Kidney tubule cell (primary cell): ENCODE measurements around the gene BFSP2.

ENCODE experiments used
- DNase-seq: peaks from one replicate; pipeline ENCODE4 v3.0.0-alpha.2; 2018; ENCODE audit warnings: low spot score

Gene BFSP2

GRCh38 chr3:133418361-133418760 lies 18.5 kb downstream of the BFSP2 start:
- no peak for DNase-seq

- no peak for DNase-seq
Observed at GRCh38 chr3:133419151-133419909, 19.5 kb downstream of the BFSP2 start.

DNA sequence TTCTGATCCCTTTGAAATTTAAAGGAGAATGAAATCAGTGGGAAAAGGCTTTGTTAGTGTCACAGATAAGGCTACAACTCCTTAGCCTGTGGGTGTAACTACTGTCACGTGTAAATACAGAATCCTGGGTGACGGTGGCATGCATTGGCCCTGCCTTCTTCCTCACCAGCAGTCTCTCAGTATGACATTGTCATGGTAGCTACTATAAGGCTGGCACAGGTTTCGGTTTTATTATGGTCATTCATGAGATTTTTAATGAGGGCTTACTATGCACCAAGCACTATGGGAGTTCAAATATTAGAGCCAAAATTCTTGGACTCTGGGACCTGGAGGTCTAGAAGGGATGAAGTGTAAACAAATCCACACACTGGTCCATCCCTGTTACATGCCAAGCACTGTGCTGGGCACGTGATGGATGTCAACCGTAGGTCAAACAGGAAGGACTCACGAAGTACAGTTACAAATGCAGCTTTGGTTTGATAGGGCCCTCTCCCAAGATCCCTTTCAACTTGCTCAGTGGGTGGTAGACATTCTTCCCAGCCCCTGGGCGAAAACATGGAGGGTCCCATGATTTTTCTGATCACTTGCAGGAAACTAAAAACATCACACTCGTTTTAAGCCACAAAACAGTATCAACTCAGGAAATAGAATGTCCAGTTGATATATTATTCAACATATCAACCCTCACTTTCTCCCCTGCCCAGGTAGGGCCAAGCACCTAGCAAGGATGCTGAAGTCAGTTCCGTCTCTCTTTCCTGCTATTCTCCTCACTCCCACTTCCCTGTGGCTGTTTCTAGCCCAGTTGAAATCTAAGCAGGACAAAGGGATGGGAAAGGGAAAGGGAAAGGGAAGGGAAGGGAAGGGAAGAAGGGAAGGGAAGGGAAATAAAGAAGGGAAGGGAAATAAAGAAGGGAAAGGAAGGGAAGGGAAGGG lies 25.3 kb downstream of the BFSP2 start:
- DNase-seq: no peak

DNA sequence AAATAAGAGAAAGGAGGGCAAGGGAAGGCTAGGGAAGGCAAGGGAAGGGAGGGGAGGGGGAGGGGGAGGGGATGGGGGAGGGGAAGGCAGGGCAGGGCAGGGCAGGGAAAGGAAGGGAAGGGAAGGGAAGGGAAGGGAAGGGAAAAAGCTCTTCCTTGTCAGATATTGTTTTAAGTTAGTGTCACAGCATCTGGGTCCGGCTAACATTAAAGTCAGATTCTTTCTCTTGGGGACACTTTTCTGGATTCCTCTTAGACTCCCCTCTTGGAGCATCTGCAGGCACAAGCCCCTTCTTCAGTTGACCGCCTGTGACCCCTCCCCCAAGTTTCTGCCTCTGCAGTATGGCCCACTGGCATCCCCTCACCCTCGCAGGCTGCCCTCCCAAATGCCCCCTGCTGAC lies 26.0 kb downstream of the BFSP2 start:
- DNase-seq: no peak

GRCh38 chr3:133426721-133427120 lies 26.9 kb downstream of the BFSP2 start:
- peak; percentile 71 for DNase-seq

GRCh38 chr3:133428552-133428951 lies 28.7 kb downstream of the BFSP2 start:
- DNase-seq: no peak

DNA sequence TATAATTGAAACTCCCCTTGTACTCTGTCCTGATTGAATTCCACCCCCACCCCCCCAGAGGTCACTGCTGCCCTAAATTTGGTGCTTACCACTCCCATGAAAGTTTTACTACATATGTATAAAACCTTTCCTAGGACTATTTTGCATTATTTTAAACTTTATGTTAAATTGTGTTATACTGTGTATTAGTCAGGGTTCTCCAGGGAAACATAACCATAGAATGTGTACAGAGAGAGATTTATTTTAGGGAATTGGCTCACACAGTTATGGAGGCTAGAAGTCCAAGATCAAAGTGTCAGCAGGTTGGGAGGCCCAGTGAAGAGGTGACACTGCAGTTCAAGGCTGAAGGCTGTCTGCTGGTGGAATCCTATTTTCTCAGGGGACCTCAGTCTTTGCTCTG lies 29.2 kb downstream of the BFSP2 start:
- DNase-seq: no peak

DNA sequence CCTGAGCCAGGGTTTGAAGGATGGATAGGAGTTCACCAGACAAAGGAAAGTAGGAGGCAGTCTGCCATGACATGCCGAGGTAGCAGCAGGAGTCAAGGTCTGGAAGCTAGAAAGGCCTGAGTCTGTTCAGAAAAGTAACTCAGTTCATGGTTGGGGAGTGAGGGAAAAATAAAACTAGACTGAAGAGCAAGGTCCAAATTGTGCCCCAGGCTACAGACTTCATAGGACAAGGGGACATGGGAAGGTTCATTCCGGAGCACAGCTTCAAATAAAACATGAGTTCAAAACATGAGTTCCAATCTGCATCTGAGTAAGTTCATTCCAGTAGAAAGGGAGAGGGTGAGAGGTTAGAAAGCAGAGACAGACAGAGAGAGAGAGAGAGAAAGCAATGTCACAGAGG lies 39.7 kb downstream of the BFSP2 start:
- DNase-seq: no peak

DNA sequence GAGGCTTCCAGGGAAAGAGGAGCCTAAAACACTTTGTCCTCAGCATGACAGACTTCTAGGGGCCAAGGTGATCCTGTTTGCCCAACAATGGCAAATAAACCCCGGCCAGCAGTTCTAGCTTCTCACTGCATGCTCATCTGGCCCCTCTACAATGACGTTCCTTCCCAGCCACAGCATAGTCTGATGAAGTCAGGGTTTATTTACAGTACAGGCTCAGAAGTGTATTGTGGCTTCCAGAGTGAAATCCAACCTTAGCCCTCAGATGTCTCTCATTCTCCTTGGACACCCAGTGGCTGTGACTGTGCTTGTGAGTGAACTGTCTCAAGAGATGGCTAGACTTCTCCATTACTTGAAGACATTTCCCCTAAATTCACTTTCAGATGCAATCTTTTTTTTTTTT lies 40.8 kb downstream of the BFSP2 start:
- DNase-seq: no peak

DNA sequence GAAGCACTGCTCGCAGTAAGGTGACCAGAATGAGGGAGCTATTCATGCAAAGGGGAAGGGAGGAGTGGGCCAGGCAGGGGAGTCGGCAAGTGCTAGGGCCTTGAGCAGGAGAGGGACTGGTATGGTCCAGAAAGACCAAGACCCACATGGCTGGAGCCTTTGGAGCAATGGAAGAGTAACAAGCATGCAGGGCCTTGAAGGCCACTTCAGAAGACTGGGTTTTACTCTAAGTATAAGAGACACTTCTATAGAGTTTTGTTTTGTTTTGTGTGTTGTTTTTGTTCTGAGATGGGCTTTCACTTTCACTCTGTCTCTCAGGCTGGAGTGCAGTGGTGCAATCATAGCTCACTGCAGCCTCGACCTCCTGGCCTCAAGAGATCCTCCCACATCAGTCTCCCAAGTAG lies 42.0 kb downstream of the BFSP2 start:
- no peak for DNase-seq

DNA sequence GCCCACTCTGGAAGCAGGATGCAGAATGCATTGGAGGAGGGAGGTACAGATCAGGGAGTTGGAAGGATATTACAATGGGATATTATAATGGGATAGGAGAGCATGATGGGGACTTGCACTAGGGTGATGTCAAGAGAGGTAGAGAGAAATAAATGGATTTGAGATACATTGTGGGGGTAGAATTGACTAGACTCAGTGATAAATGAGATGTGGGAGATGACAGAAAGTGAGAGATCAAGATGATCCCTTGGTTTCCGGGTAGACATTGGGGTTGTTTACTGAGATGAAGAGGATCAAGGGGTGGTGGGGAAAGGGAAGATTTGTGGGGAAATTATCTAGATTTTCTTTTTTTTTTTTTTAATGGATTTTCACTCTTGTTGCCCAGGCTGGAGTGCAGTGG lies 42.7 kb downstream of the BFSP2 start:
- no peak for DNase-seq

- DNase-seq: peak; percentile 70
Observed at GRCh38 chr3:133443649-133444422, 44.0 kb downstream of the BFSP2 start.

GRCh38 chr3:133444423-133444774 lies 44.5 kb downstream of the BFSP2 start:
- no peak for DNase-seq

DNA sequence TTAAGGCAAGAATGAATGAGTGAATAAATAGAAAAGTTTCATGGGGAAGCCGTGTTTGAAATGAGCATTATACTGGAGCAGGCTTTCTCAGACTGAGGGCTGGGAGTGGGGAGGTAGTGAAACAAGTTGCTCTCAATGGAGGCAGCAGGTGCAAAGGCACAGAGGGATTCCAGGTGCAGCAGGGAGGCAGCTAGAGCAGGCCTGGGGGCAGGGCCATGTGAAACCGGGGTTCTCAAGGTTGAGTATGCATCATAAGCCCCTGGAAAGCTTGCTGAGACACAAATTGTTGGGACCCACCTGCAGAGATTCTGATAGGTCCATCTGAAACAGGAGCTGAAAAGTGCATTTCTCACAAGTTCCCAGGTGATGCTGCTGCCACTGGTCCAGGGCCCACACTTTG lies 45.3 kb downstream of the BFSP2 start:
- no peak for DNase-seq

- DNase-seq: peak; percentile 16
Observed at GRCh38 chr3:133447750-133448477, 48.1 kb downstream of the BFSP2 start.

GRCh38 chr3:133448478-133449122 lies 48.7 kb downstream of the BFSP2 start:
- DNase-seq: no peak

DNA sequence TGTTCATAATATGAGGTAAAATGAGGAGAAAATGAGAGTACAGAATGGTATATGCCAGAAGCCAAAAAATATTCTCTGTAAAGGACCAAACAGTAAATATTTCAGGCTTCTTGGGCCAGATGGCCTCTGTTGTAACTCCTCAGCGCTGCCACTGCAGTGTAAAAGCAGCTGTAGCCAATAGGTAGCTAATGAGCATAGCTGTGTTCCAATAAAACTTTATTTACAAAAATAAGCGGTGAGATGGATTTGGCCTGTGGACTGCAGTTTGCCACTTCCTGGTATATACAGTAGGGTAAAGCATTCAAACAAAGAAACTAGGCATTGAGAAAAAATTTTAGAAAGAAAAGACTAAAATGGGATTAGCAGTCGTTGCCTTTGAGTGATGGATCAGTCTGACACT lies 51.5 kb downstream of the BFSP2 start:
- DNase-seq: no peak

- DNase-seq: no peak
Observed at GRCh38 chr3:133452641-133453319, 52.9 kb downstream of the BFSP2 start.

- no peak for DNase-seq
Observed at GRCh38 chr3:133453383-133453782, 53.5 kb downstream of the BFSP2 start.

DNA sequence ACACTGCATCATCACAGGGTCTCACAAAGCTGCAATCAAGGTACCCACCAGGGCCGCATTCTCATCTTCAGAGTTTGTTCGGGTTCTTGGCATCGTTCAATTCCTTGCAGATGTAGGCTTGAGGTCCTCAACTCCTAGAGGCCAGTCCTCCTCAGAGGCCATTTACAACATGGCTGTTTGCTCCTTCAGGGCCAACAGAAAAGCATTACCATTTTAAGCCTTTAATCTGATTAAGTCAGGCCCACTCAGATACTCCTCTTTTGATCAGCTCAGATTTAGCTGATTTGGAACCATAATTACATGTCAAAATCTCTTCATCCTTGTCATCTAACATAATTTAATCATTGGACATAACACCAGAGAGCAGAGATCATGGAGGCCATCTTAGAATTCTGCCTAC lies 55.4 kb downstream of the BFSP2 start:
- no peak for DNase-seq

DNA sequence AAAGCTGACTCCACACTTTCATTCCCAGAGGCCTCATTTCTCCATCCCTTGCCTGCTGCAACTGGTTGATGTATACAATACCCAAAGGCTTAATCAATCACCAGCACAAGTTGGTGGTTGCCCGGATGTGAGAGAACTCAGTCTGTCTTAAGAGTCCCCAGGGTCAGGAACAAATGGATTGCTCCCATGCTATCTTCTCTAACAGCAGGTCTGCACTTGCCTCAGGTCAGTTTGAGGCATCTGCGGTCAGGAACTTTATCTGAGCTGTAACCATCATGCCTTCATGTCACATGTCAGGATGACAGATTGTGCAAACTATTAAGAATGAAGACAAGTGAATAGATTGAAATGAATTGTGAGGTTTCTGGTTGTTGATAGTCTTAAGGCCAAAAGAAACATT lies 56.1 kb downstream of the BFSP2 start:
- no peak for DNase-seq
